ENCODE measurements around the gene SP3.

Gene SP3

GRCh38 chr2:173884025-173884802, 81.0 kb downstream of the SP3 start:
- no peak for DNase-seq

- no peak for DNase-seq
Measured at GRCh38 chr2:173881886-173882285, 83.3 kb downstream of the SP3 start.

- no peak for DNase-seq
Measured at GRCh38 chr2:173881461-173881860, 83.7 kb downstream of the SP3 start.

GRCh38 chr2:173880561-173880960, 84.6 kb downstream of the SP3 start:
- no peak for DNase-seq

- DNase-seq, result no peak
Measured at GRCh38 chr2:173876833-173877413, 88.2 kb downstream of the SP3 start.

- no peak for DNase-seq
Measured at GRCh38 chr2:173874894-173875237, 90.3 kb downstream of the SP3 start.

GRCh38 chr2:173874003-173874893, 90.9 kb downstream of the SP3 start:
- no peak for DNase-seq

GRCh38 chr2:173872714-173873113, 92.5 kb downstream of the SP3 start:
- DNase-seq, result no peak

GRCh38 chr2:173869244-173870229, 95.6 kb downstream of the SP3 start:
- no peak for DNase-seq

GRCh38 chr2:173868406-173868805, 96.8 kb downstream of the SP3 start:
- DNase-seq, result no peak

- no peak for DNase-seq
Measured at GRCh38 chr2:173866874-173867618, 98.1 kb downstream of the SP3 start.

- DNase-seq, result no peak
Measured at GRCh38 chr2:173865971-173866873, 99.0 kb downstream of the SP3 start.

GRCh38 chr2:173862612-173863217, 102.5 kb downstream of the SP3 start:
- DNase-seq, result no peak

- DNase-seq, result no peak
Measured at GRCh38 chr2:173860566-173860965, 104.6 kb downstream of the SP3 start.

- no peak for DNase-seq
Measured at GRCh38 chr2:173860082-173860481, 105.1 kb downstream of the SP3 start.

- DNase-seq, result no peak
Measured at GRCh38 chr2:173858291-173858731, 106.9 kb downstream of the SP3 start.

Data from NCI-H526 treated with DMSO at 0.1 percent for 48 hours (cell line).